H1 (cell line): ENCODE results near the gene TET2. TPM values are rescaled to one million over a fixed set of nuclear protein-coding genes. Genes with fewer than 3 reads are reported as not detected.

Experiments
- CBX8 ChIP-seq: fragments of 300-800, 300-1000 bp; sonication (generic); IDR thresholded peaks from 2 replicates; pipeline ENCODE4 v1.7.1; 2016; ENCODE audit warnings: low read depth, low read length, borderline replicate concordance
- CTBP2 ChIP-seq: IDR thresholded peaks from 2 replicates; pipeline ENCODE4 v1.7.0; 2011; ENCODE audit warnings: borderline replicate concordance, mild to moderate bottlenecking, moderate library complexity, mixed read lengths, low read length; ENCODE audit not compliant: insufficient read depth, insufficient read length
- NANOG ChIP-seq: IDR thresholded peaks from 2 replicates; pipeline ENCODE4 v1.6.1; 2011; ENCODE audit warnings: low read length, low read depth, mild to moderate bottlenecking, inconsistent platforms; ENCODE audit not compliant: insufficient read depth, poor library complexity, severe bottlenecking
- polyA plus RNA-seq, 7 experiments: library from polyadenylated mRNA; depleted of rRNA in 3 of 7; stranded (reverse) in 5 of 7; unstranded in 2 of 7; fragments of >200 nt in 5 of 7; fragments of 200-250 nt in 2 of 7; gene quantifications; 1 replicate in 5 of 7; 2 replicates in 1 of 7; 4 replicates in 1 of 7; pipeline versions ENCODE4 v1.2.1 to v1.2.3, GENCODE V29; 2011 to 2013; ENCODE audit warnings: missing spikeins in 2 of 7, mixed read lengths in 2 of 7
- total RNA-seq: library from RNA; stranded (reverse); fragmentation: NEBNext Ultra II Directional; extraction: Animal tissue kit (Norgen Biotek cat#: 25700); gene quantifications from 2 replicates; pipeline ENCODE4 v1.2.1, GENCODE V29; 2021

TET2 gene
- total and polyA plus RNA-seq, 2 of the 8 experiments (the other 6 are each of a cell fraction or from before 2014, with no cell fraction given) = 1.0 to 2.6 TPM

GRCh38 chr4:105106426-105106825, 40.2 kb upstream of the TET2 start (continued):
- TF ChIP-seq CBX8 (no peak), NANOG (no peak), CTBP2 (no peak)
